HepG2 (cell line): ENCODE measurements around the gene TCF12. TPM values are rescaled to one million over a fixed set of nuclear protein-coding genes. Genes with fewer than 3 reads are reported as not detected.

Experiments used
- CBX2 ChIP-seq, 2 experiments: fragments of 200-600 bp in 1 of 2; sonication (generic); formaldehyde crosslinking in 1 of 2; IDR thresholded peaks; 2 replicates each; pipeline versions ENCODE4 v1.7.0 to v1.8.1; 2018 to 2022; ENCODE audit warnings: low read depth in 2 of 2, low read length in 1 of 2, mild to moderate bottlenecking in 1 of 2, missing genetic modification reagents in 1 of 2
- DNMT1 ChIP-seq: sonication (generic); formaldehyde crosslinking; IDR thresholded peaks from 2 replicates; pipeline ENCODE4 v1.5.1; 2020; ENCODE audit warnings: mild to moderate bottlenecking, missing genetic modification reagents
- HNRNPL ChIP-seq: fragments of 200-400 bp; formaldehyde crosslinking; IDR thresholded peaks from 2 replicates; pipeline ENCODE4 v1.6.1; 2017; ENCODE audit warnings: mild to moderate bottlenecking, low read depth, low read length
- HOXD1 ChIP-seq: sonication (generic); formaldehyde crosslinking; IDR thresholded peaks from 2 replicates; pipeline ENCODE4 v1.5.0; 2020; ENCODE audit warnings: missing genetic modification reagents
- NRL ChIP-seq: sonication (generic); formaldehyde crosslinking; IDR thresholded peaks from 2 replicates; pipeline ENCODE4 v1.5.0; 2020; ENCODE audit warnings: missing genetic modification reagents, mild to moderate bottlenecking, moderate library complexity, borderline replicate concordance
- RNF2 ChIP-seq: fragments of 450-650 bp; conservative IDR thresholded peaks from 2 replicates; pipeline ENCODE4 v1.6.1; 2016; ENCODE audit warnings: low read depth
- TBL1XR1 ChIP-seq: fragments of 150-350 bp; IDR thresholded peaks from 2 replicates; pipeline ENCODE4 v1.6.1; 2014; ENCODE audit warnings: borderline replicate concordance, low read length; ENCODE audit not compliant: partially characterized antibody
- ZNF282 ChIP-seq: fragments of 450-650 bp; IDR thresholded peaks from 2 replicates; pipeline ENCODE4 v1.6.1; 2018; ENCODE audit not compliant: partially characterized antibody
- ZNF558 ChIP-seq: sonication (generic); formaldehyde crosslinking; IDR thresholded peaks from 2 replicates; pipeline ENCODE4 v1.9.0; 2022; ENCODE audit warnings: mild to moderate bottlenecking, missing genetic modification reagents, borderline replicate concordance
- ZNF577 ChIP-seq: sonication (generic); formaldehyde crosslinking; IDR thresholded peaks from 2 replicates; pipeline ENCODE4 v1.4.0; 2020; ENCODE audit warnings: mild to moderate bottlenecking, low read depth, missing genetic modification reagents, borderline replicate concordance
- ZSCAN20 ChIP-seq: sonication (generic); formaldehyde crosslinking; IDR thresholded peaks from 2 replicates; pipeline ENCODE4 v1.4.0; 2020; ENCODE audit warnings: missing genetic modification reagents, mild to moderate bottlenecking, borderline replicate concordance
- ZSCAN25 ChIP-seq: sonication (generic); formaldehyde crosslinking; IDR thresholded peaks from 2 replicates; pipeline ENCODE4 v1.8.0; 2022; ENCODE audit warnings: mild to moderate bottlenecking, missing genetic modification reagents
- polyA plus RNA-seq, 8 experiments: library from polyadenylated mRNA; depleted of rRNA in 3 of 8; stranded (reverse) in 7 of 8; unstranded in 1 of 8; fragments of >200 nt; fragmentation: Illumina TruSeq in 4 of 8; extraction: Trizol in 4 of 8; gene quantifications; 2 replicates each; pipeline versions ENCODE4 v1.2.1 to v1.2.3, GENCODE V29; 2011 to 2016; ENCODE audit warnings: low read depth in 4 of 8, missing spikeins in 1 of 8, mixed read lengths in 1 of 8; ENCODE audit not compliant: insufficient read depth in 1 of 8
- total RNA-seq, 5 experiments: library from RNA; depleted of rRNA; stranded (reverse); fragments of >200 nt; fragmentation: Illumina TruSeq; extraction: Trizol; gene quantifications; 2 replicates each; pipeline ENCODE4 v1.2.3, GENCODE V29; 2016; ENCODE audit warnings: low read depth in 1 of 5
- TF ChIP-seq, protein P1 (sequence below): sonication (generic); formaldehyde crosslinking; IDR thresholded peaks from 2 replicates; pipeline ENCODE4 v1.8.1; 2023; ENCODE audit warnings: missing genetic modification reagents, inconsistent platforms, borderline replicate concordance
- TF ChIP-seq, protein P2 (sequence below): sonication (generic); formaldehyde crosslinking; IDR thresholded peaks from 2 replicates; pipeline ENCODE4 v1.8.0; 2022; ENCODE audit warnings: mild to moderate bottlenecking, missing genetic modification reagents; ENCODE audit not compliant: insufficient replicate concordance
- TF ChIP-seq, protein P3 (sequence below): sonication (generic); formaldehyde crosslinking; IDR thresholded peaks from 2 replicates; pipeline ENCODE4 v1.5.0; 2020; ENCODE audit warnings: mild to moderate bottlenecking, missing genetic modification reagents, moderate library complexity
- TF ChIP-seq, protein P4 (sequence below): sonication (generic); formaldehyde crosslinking; IDR thresholded peaks from 2 replicates; pipeline ENCODE4 v1.4.0; 2020; ENCODE audit warnings: missing genetic modification reagents, low read depth, mild to moderate bottlenecking, borderline replicate concordance
- TF ChIP-seq, protein P5 (sequence below): sonication (generic); formaldehyde crosslinking; IDR thresholded peaks from 2 replicates; pipeline ENCODE4 v1.4.0; 2020; ENCODE audit warnings: missing genetic modification reagents
- TF ChIP-seq, protein P6 (sequence below): sonication (generic); formaldehyde crosslinking; IDR thresholded peaks from 2 replicates; pipeline ENCODE4 v1.5.1; 2020; ENCODE audit warnings: missing genetic modification reagents, mild to moderate bottlenecking, borderline replicate concordance
- TF ChIP-seq, protein P7 (sequence below): sonication (generic); formaldehyde crosslinking; IDR thresholded peaks from 2 replicates; pipeline ENCODE4 v1.4.0; 2020; ENCODE audit warnings: mild to moderate bottlenecking, missing genetic modification reagents

TCF12 gene
- total and polyA plus RNA-seq, 2 of the 13 experiments (the other 11 are each of a cell fraction or from before 2014, with no cell fraction given): 48.6 to 51.1 TPM

DNA sequence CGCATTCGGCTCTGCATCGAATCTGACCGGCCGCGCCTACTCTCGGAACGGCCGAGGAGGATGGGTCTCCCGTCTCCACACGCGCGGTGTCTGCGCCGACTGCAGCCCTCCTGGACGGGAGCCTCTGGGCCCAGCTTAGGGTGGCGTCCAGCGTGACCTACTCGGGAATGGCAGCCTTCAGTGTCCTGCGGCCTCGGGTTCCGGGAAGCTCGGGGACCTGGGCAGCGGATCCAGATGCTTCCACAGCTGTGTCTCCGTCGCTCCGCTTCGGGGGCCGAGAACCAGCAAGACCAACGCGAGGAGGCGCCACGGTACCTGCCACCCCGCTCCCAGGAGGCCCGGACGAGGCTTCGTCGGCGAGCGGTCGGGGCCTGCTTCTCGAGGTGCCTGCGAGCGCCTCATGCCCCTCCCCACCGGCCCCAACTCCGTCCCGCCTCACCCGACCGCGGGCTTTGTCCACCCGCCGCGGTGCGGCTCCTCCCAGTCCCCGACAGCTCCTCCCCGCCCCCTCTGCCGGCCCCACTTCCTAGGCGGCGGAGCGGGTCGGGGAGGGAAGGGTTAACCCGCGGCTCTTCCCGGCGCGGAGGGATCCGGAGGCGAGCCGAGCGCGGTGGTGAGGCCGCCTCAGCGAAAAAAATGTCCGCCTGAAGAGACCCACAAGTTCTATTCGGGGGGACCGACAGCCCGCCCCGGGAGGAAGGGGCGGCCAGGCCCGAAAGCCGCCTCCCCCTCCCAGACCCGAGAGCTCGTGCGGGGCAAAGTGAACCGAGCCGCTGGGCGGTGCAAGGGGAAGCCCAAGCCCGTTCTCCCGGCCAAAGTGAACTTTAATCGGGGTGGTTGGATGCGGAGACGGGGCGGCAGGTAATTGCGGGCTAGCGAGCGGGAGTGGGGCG is at the start of gene TCF12 (continued):
- TF ChIP-seq, protein P1, sequence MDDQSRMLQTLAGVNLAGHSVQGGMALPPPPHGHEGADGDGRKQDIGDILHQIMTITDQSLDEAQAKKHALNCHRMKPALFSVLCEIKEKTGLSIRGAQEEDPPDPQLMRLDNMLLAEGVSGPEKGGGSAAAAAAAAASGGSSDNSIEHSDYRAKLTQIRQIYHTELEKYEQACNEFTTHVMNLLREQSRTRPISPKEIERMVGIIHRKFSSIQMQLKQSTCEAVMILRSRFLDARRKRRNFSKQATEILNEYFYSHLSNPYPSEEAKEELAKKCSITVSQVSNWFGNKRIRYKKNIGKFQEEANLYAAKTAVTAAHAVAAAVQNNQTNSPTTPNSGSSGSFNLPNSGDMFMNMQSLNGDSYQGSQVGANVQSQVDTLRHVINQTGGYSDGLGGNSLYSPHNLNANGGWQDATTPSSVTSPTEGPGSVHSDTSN: no peak
- TF ChIP-seq, protein P2, sequence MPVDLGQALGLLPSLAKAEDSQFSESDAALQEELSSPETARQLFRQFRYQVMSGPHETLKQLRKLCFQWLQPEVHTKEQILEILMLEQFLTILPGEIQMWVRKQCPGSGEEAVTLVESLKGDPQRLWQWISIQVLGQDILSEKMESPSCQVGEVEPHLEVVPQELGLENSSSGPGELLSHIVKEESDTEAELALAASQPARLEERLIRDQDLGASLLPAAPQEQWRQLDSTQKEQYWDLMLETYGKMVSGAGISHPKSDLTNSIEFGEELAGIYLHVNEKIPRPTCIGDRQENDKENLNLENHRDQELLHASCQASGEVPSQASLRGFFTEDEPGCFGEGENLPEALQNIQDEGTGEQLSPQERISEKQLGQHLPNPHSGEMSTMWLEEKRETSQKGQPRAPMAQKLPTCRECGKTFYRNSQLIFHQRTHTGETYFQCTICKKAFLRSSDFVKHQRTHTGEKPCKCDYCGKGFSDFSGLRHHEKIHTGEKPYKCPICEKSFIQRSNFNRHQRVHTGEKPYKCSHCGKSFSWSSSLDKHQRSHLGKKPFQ (CRISPR knock-in tag): no peak
- TF ChIP-seq TBL1XR1: no peak
- no peak for TF ChIP-seq HNRNPL
- TF ChIP-seq, protein P3, sequence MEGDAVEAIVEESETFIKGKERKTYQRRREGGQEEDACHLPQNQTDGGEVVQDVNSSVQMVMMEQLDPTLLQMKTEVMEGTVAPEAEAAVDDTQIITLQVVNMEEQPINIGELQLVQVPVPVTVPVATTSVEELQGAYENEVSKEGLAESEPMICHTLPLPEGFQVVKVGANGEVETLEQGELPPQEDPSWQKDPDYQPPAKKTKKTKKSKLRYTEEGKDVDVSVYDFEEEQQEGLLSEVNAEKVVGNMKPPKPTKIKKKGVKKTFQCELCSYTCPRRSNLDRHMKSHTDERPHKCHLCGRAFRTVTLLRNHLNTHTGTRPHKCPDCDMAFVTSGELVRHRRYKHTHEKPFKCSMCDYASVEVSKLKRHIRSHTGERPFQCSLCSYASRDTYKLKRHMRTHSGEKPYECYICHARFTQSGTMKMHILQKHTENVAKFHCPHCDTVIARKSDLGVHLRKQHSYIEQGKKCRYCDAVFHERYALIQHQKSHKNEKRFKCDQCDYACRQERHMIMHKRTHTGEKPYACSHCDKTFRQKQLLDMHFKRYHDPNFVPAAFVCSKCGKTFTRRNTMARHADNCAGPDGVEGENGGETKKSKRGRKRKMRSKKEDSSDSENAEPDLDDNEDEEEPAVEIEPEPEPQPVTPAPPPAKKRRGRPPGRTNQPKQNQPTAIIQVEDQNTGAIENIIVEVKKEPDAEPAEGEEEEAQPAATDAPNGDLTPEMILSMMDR (CRISPR knock-in tag): peak; percentile 57
- TF ChIP-seq ZNF558: peak; percentile 40; the same call in 1 of the 2 replicates
- TF ChIP-seq CBX2 (IDR thresholded peaks at IDR 0.05; ENCODE audit: low read depth, low read length): no peak
- TF ChIP-seq CBX2 (CRISPR knock-in tag; IDR thresholded peaks at IDR 0.05; ENCODE audit: low read depth): no peak
- no peak; the same call in 1 of the 2 replicates for TF ChIP-seq DNMT1 (CRISPR knock-in tag)
- TF ChIP-seq NRL: peak; percentile 59; the same call in 1 of the 2 replicates
- TF ChIP-seq, protein P4, sequence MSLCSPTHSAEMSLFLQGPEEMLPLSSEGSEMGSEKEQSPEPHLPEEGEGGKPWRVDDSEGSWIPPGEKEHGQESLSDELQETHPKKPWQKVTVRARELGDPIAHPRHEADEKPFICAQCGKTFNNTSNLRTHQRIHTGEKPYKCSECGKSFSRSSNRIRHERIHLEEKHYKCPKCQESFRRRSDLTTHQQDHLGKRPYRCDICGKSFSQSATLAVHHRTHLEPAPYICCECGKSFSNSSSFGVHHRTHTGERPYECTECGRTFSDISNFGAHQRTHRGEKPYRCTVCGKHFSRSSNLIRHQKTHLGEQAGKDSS: peak; percentile 81
- TF ChIP-seq ZSCAN20 (CRISPR knock-in tag): no peak
- TF ChIP-seq ZNF282: no peak
- TF ChIP-seq ZSCAN25: peak; percentile 41; the same call in 1 of the 2 replicates
- no peak for TF ChIP-seq ZNF577 (CRISPR knock-in tag)
- TF ChIP-seq, protein P5, sequence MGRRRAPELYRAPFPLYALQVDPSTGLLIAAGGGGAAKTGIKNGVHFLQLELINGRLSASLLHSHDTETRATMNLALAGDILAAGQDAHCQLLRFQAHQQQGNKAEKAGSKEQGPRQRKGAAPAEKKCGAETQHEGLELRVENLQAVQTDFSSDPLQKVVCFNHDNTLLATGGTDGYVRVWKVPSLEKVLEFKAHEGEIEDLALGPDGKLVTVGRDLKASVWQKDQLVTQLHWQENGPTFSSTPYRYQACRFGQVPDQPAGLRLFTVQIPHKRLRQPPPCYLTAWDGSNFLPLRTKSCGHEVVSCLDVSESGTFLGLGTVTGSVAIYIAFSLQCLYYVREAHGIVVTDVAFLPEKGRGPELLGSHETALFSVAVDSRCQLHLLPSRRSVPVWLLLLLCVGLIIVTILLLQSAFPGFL (CRISPR knock-in tag): no peak
- peak; percentile 52; the same call in 1 of the 2 replicates for TF ChIP-seq HOXD1 (CRISPR knock-in tag)
- peak; percentile 81; the same call in 1 of the 2 replicates for TF ChIP-seq RNF2
- TF ChIP-seq, protein P6, sequence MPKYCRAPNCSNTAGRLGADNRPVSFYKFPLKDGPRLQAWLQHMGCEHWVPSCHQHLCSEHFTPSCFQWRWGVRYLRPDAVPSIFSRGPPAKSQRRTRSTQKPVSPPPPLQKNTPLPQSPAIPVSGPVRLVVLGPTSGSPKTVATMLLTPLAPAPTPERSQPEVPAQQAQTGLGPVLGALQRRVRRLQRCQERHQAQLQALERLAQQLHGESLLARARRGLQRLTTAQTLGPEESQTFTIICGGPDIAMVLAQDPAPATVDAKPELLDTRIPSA: no peak
- TF ChIP-seq, protein P7, sequence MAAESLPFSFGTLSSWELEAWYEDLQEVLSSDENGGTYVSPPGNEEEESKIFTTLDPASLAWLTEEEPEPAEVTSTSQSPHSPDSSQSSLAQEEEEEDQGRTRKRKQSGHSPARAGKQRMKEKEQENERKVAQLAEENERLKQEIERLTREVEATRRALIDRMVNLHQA (CRISPR knock-in tag): no peak
